ENCODE measurements around the gene TEAD1.

DNA sequence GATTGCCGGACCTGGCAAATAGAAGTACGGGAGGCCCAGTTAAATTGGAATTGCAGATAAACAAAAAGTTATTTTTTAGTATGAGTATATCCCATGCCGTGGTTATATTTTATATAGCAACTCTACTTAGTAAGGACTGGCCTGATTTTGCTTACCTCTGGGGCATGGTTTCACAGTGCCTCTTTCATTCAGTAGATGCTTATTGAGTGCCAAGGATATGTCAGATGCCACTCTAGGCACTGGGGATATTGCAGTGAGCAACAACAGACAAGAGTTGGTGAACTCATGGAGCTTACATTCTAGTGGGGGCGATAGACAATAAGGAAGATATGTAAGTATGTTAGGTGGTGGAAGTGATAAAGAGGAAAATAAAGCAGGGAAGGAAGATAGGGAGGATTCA, 112.2 kb downstream of the TEAD1 start:
- no peak for TF ChIP-seq POLR2A (IDR thresholded peaks at IDR 0.05; ENCODE audit: low read length)
- no peak for TF ChIP-seq CBX8 (IDR thresholded peaks at IDR 0.05)
- no peak for TF ChIP-seq CHD2 (IDR thresholded peaks at IDR 0.05; ENCODE audit: low read length, partially characterized antibody)
- TF ChIP-seq, protein P1, sequence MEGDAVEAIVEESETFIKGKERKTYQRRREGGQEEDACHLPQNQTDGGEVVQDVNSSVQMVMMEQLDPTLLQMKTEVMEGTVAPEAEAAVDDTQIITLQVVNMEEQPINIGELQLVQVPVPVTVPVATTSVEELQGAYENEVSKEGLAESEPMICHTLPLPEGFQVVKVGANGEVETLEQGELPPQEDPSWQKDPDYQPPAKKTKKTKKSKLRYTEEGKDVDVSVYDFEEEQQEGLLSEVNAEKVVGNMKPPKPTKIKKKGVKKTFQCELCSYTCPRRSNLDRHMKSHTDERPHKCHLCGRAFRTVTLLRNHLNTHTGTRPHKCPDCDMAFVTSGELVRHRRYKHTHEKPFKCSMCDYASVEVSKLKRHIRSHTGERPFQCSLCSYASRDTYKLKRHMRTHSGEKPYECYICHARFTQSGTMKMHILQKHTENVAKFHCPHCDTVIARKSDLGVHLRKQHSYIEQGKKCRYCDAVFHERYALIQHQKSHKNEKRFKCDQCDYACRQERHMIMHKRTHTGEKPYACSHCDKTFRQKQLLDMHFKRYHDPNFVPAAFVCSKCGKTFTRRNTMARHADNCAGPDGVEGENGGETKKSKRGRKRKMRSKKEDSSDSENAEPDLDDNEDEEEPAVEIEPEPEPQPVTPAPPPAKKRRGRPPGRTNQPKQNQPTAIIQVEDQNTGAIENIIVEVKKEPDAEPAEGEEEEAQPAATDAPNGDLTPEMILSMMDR (IDR thresholded peaks at IDR 0.05), result no peak
- TF ChIP-seq KDM5A (IDR thresholded peaks at IDR 0.05), result no peak

Data from A549 (cell line).